GM18499 (cell line): ENCODE measurements around the gene PHOX2A.

Experiments used
- ATAC-seq: cut with Tn5 transposase; IDR thresholded peaks from one replicate; pipeline ENCODE4 v1.9.1; 2021; ENCODE audit warnings: moderate number of reproducible peaks; ENCODE audit not compliant: insufficient read depth, unreplicated experiment

PHOX2A gene

GRCh38 chr11:72250661-72251464 is 6.9 kb upstream of the PHOX2A start:
- no peak for ATAC-seq

- ATAC-seq = no peak
Measured at GRCh38 chr11:72249961-72250360, 6.0 kb upstream of the PHOX2A start.

GRCh38 chr11:72247584-72247983 is 3.6 kb upstream of the PHOX2A start:
- no peak for ATAC-seq

GRCh38 chr11:72245263-72245816 is 1.4 kb upstream of the PHOX2A start:
- no peak for ATAC-seq

DNA sequence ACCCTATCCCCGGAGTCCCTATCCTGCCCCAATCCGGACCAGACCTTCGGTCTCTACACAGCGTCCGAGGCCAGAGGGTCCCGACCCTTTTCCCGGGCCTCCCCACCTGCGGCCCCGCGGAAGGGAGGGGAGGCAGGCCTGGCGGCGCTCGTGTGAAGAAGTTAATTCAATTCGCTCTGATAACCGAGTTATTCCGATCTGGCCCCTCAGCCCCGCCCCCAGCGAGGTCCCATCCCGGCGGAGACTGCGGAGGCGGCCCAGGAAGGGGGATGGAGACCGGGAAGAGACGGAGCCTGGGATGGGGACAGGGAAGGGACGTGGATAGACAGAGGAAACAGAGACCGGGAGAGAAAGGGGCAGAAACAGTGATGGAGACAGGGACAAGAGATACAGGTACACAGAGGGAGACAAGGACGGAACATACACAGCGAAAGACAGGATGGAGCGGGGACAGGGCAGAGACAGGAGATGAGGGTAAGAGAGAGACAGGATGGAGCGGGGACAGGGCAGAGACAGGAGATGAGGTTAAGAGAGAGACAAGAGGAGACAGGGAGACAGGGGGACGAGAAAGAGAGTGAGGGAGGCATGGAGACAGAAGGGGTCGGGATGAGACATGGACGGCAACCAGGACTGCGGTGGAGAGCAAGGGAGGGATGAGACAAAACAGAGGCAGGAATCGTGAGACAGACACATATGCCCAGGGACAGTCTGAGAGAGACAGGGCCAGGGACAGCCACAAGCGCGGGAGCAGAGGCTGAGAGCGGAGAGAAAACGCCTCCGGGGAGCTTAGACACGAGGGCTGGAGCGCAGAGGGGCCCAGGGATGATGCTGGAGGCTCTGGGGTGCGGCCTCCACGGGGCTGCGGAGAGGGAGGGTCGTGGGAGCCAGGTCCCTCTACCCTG is 636 bp upstream of the PHOX2A start:
- no peak for ATAC-seq

DNA sequence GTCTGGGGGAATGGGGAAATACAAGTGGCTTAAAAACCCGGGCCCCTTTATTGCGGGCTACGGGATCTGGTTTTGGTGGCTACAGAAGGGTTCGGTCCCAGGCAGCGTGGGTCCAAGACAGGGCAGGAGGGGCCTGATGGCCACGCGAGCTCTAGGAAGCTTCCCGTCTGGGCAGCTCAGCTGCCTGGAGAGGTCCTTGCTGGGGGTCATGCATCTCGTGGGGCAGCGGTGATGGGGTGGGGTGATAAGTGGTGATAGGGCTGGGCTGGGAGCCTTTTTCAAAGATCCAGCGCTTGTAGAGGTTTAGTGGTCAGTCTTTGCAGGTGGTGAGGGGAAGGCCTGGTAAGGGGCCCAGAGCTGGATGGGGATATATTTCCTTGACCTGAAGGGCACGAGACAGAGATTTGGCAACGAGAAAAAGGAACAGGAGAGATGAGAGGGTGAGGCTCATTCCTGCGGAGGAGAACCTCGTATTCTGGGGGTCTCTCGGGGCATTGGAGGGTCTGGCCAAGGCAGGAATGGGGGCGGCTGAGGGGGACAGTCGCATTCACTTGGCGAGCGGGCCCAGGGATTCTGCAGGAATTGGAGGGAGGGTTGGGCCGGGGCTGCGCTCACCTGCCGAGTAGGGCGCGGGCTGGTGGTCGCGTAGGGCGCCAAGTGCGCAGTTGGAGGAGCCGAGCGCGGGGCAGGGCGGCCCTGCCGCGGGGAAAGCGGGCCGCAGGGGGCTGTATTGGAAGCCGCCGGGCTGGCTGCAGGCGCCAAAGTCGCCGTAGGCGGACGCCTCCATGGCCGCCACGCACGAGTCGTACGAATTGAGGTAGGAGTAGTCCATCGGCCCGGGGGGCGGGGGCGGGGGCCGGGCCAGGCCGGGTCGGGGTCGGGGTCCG is 560 bp downstream of the PHOX2A start:
- ATAC-seq = no peak

DNA sequence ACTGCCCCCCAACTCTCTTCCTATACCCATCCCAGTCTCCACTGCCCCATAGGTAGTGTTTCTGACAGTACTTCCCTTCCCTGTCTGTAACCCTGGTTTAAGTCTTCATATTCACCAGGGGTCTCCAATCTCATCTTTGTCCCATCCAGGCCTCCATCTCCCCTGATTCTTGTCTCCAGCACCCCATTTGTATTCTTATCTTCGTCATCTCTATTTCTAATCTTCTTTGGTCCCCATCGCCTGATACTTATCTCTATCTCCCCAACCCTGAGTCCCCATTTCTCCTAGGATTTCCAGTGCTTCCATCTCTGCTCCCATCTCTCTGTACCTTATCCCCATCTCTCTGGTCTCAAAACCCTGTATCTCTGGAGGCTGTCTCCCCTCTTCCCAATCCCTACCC is 1.8 kb downstream of the PHOX2A start:
- no peak for ATAC-seq

DNA sequence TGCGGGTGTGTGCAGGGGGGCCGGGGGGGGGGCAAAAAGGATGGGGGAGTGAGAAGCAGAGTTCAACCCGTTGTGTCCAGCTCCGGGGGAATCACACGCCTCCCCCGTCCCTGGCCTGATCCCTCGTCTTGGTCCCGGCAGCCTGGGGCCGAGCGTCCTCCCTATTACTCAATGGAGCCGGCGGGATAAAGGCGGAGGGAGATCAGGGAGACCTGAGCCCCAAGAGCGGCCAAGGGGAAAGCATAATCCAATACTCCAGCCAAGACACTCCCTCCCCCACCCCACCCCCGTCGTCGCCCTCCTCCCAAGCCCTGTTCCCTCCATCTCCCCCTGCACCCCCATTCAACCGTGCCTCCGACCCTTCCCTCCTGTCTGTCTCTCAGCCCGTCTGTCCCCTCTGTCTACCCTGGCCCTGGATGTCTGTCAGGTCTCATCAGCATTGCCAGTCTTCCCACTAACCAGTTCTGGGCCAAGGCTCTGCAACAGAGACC is 2.6 kb downstream of the PHOX2A start:
- no peak for ATAC-seq

- no peak for ATAC-seq
Measured at GRCh38 chr11:72240461-72241290, 3.3 kb downstream of the PHOX2A start.

DNA sequence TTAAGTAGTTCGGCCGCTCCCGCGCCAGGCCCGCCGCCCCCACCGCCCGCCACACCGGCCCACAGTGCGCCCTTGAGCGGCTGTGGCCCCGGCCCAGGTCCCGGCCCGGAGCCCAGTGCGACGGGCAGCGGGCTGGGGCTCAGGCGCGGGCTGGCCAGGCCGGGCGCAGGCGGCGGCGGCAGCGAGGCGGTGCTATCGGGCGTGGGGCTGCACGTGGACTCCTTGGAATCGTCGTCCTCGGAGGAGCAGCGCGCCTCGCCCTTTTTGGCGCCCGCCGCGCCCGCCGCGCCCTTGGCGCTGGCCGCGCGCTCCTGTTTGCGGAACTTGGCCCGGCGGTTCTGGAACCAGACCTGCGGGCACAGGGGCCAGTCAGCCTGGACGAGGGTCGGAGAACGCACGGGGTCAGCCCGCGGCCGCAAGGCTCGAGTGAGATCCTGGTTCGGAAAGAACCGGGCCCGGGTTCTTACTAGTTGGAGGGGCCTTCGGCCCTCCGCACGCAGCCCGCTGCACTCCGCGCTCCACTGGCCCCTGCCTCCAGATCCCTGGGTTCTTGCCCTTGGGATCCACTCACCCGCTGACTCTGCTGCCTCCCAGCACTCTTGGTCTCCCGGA is 4.0 kb downstream of the PHOX2A start:
- no peak for ATAC-seq

DNA sequence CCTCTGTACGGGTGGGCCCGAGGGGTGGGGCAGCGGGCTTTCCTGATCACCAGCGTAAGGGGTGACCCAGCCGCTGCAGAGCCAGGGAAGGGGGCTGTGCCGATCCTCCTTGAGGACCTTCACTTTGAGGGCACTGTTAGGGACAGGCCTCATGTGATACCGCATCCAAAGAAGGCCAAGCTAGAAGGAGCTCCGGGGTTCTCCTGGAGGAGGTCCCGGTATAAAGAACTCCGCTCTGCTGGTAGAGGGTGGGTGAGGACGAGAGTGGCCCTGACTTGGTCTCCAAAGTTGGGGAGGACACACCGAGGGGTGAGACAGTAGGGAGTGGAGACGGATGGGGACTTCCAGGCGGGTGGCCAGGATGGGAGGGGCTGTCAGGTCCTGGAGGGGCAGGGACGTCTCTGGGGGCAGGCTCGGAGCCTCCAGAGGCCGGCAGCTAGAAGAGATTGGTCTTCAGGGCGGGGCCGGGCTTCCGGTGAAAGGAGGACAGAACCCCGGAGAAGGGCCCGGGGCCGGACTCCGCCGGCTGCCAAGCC is 4.6 kb downstream of the PHOX2A start:
- no peak for ATAC-seq

DNA sequence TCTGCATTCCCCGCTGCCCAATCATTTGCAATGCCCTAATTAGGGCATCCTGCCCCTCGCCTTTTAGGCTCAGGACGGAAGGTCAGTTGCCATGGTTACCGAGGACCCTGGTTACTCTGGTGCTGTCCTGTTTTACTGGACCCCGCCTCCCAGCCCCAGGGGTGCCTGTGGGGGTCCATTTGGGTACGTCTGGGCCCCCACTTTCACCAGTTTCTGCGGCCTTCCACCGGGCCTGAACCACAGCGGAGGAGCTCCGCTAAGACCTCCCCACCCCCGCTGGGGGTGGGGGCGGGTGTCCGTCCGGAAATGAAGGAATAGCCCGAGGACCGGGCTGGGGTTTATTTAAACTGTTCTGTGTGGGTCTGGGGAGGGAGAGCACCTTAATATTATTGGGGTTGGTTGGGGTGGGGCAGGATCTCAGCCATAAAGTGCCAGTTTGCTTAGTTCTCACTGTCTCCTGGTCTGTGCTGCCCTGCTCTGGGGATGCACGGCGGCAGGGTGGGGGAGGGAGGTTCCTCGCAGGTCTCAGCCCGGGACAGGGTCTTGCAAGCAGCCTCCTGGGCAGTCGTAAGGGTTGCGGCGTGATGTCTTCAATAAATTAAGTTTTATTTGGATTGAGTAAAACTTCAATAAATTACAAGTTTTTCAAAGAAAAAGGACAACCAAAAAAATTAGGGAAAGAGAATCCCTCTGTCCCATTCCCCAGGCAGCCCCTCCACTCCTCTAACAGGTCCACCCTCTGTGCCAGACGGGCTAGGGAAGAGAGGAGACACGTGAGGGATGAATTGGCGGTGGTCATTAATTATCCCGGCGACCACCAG is 5.3 kb downstream of the PHOX2A start:
- ATAC-seq = no peak

DNA sequence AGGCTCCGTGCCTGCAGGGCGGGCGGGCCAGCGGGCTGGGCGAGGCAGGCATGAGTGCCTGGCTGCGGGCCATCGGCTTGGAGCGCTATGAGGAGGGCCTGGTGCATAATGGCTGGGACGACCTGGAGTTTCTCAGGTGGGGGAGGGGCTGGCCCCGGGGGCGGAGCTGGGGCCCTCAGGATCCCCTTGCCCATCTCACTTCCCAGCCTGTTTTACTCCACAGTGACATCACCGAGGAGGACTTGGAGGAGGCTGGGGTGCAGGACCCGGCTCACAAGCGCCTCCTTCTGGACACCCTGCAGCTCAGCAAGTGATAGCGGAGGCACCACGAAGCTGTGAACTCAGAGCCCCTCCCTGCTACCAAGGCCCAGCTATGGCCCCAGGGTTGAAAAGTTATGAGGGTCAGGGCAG is 5.9 kb downstream of the PHOX2A start:
- no peak for ATAC-seq

GRCh38 chr11:72237112-72237931 is 6.7 kb downstream of the PHOX2A start:
- ATAC-seq = no peak

GRCh38 chr11:72236774-72237111 is 7.2 kb downstream of the PHOX2A start:
- no peak for ATAC-seq

- ATAC-seq = no peak
Measured at GRCh38 chr11:72236083-72236697, 7.8 kb downstream of the PHOX2A start.
